DLD1 (cell line): ENCODE data around the gene ABHD16A.

Experiments used
- in situ Hi-C: cut with HindIII; loops from 2 replicates; pipeline ENCODE4 v1.10.0; 2017; ENCODE audit warnings: low sequenced_read_pairs

ABHD16A gene

DNA sequence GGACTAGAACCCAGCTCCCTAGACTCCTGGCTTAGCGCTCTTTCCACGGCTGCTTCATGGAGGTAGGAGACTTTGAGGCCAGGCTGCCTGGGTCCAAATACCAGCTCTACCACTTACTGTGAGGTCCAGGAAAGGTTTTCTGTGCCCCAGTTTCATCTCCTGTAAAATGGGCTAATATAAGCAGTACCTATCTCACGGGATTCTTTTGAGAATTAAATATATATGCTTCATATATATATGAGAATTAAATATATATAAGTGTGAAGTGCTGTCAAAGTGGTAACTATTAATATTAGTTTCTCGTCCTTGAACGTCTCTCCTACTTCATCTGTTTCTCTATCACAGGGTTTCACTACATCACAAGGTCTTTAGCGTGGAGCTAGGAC lies 12.1 kb downstream of the ABHD16A start:
- in situ Hi-C loops: loop anchor here (5.0 kb wide), 1 partner anchor 41 kb away; no protein-coding TSS in a partner anchor

- in situ Hi-C loops: loop anchor here (5.0 kb wide), 1 partner anchor 42 kb away; no protein-coding TSS in a partner anchor
These were observed 12.7 kb downstream of the ABHD16A start for GRCh38 chr6:31690231-31691077.

GRCh38 chr6:31689249-31690110 lies 13.6 kb downstream of the ABHD16A start:
- in situ Hi-C loops: loop anchor here (5.0 kb wide), 1 partner anchor 43 kb away; no protein-coding TSS in a partner anchor

- in situ Hi-C loops: no loop called here
These were observed 15.0 kb downstream of the ABHD16A start for GRCh38 chr6:31687860-31688693.

GRCh38 chr6:31687321-31687720 lies 15.8 kb downstream of the ABHD16A start:
- in situ Hi-C loops: no loop called here

DNA sequence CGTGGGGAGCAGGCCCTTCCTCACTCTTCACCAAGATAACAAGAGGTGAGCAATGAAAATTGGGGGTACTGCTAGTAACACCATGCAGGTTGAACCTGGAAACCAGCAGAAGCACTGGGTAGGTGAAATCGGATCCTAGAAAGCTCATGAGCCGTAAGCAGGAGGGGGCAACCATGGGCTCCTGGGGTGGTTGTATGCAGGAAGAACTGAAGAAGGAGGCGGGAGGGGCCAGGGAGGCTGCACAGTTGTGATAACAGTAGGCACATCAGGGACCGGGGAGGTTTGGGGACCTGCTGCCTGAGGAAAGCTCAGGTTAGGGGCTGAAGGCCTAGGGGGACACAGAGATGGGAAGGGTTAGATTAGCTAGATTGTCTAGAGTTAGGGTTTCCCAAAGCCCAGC lies 16.6 kb downstream of the ABHD16A start:
- in situ Hi-C loops: no loop called here

DNA sequence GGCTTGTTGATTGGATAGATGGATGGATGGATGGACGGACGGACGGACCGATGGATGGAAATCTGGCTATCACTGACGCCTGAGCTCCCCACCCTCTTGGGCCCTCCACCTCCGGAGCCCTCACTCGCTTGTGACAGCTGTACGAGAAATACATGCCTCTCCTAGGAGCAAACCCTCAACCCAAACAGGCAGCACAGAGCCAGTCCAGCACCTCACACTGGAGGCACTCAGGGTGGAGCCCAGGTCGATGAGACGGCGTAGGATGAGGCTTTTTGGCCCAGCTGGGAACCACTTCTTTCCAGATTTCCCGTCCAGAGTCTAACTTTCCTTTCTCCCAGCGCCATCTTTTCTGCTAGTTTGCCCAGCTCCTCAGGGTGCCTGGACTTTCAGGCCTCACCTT lies 19.5 kb downstream of the ABHD16A start:
- in situ Hi-C loops: no loop called here

GRCh38 chr6:31681135-31681671 lies 21.9 kb downstream of the ABHD16A start:
- in situ Hi-C loops: no loop called here

GRCh38 chr6:31680226-31681134 lies 22.6 kb downstream of the ABHD16A start, which contains the start of gene LY6G5C:
Gene LY6G5C (minus strand): TSS chr6:31681067. CDS start chr6:31680373, 694 bp downstream.
- in situ Hi-C loops: no loop called here

DNA sequence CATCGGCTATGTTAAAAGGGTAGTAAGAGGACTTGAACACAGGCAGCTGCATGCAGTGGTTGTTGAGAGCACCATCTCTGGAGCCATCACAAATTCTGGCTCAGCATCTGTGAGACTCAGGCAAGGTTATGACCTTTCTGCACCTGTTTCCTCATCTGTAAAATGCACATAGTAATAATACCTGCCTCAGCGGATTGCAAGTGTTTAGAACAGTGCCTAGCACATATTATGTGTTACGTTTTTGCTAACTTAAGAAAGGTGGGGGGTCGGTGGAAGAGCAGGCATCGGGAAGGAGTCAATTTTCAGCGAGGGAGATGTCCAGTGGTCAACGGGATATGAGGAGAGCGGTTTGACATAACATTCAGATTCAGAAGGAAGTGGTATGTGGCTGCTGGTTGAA lies 25.2 kb downstream of the ABHD16A start:
- in situ Hi-C loops: no loop called here

- in situ Hi-C loops: no loop called here
These were observed 26.2 kb downstream of the ABHD16A start for GRCh38 chr6:31676904-31677303.

- in situ Hi-C loops: no loop called here
These were observed 26.7 kb downstream of the ABHD16A start for GRCh38 chr6:31676322-31676903.

GRCh38 chr6:31669676-31670075 lies 33.4 kb downstream of the ABHD16A start, which contains the start of gene LY6G5B:
Gene LY6G5B (plus strand): TSS chr6:31669976. CDS start chr6:31670951, 975 bp downstream.
- in situ Hi-C loops: no loop called here

DNA sequence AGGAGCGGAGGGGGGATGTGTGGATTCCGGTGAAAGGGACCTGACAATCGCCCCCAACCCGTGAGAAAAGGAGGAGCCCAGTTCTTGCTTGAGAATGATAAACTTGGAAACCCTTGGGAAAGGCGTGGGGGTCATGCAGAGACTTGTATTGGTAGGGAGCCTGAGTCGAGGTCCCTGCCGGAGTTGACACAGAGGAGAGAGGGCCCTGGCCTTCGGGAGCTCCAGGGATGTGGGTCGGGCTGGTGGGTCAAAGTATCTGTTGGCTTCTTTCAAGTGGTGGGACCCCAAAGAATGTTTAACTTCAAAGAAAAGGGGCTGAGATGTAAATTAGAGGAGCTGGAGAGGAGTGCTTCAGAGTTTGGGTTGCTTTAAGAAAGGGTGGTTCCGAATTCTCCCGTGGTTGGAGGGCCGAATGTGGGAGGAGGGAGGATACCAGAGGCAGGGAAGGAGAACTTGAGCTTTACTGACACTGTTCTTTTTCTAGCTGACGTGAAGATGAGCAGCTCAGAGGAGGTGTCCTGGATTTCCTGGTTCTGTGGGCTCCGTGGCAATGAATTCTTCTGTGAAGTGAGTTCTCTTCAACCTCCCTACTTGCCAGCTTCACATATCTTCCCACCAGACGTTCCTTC lies 36.7 kb downstream of the ABHD16A start:
- in situ Hi-C loops: no loop called here

DNA sequence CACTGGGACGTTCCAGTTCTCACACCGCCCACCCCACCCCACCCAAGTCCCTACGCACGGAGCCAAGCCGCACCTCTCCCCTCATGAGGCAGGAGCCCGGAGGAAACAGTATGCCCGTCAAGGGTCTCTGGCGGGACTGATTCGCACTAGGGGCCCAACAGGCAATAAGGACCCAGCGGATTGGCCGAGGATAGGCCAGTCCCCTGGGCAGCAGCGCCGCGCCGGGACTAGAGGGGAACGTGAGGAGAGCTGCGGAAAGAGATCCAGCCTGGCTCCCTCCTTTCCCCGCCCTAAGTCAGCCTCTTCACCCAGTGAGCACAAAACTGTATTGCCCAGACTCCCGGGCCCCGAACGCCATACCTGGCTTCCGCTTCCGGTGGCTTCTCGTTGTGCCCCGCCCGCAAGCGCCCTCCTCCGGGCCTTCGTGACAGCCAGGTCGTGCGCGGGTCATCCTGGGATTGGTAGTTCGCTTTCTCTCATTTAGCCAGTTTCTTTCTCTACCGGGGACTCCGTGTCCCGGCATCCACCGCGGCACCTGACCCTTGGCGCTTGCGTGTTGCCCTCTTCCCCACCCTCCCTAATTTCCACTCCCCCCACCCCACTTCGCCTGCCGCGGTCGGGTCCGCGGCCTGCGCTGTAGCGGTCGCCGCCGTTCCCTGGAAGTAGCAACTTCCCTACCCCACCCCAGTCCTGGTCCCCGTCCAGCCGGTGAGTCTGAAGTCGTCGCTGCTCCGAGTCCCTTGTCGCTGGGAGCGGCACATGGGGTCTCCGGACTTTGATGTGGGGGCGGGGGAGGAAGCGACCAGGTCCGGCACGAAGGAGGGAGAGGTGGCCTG lies 37.4 kb downstream of the ABHD16A start, which contains the start of gene CSNK2B:
CSNK2B (plus strand) TSS at position 580 of the 836 bp plus-strand sequence. CDS start 752 bp downstream, outside the sequence.
- in situ Hi-C loops: no loop called here

- in situ Hi-C loops: no loop called here
These were observed 38.2 kb downstream of the ABHD16A start, which contains the start of gene GPANK1 for GRCh38 chr6:31664790-31665500. Gene GPANK1 (minus strand): TSS chr6:31664997. CDS start chr6:31664478, 519 bp downstream.
